Smooth muscle cell (in vitro differentiated cells): Measurements from ENCODE around the gene CDC25A. TPM values are rescaled to one million over a fixed set of nuclear protein-coding genes. Genes with fewer than 3 reads are reported as not detected.

ENCODE experiments used
- DNase-seq: peaks from one replicate; lab custom pipeline; 2025; ENCODE audit not compliant: unreplicated experiment; lab: John Stamatoyannopoulos, UW
- H2AFZ ChIP-seq: fragments of 200-600 bp; sonication (generic); 2 replicates; pipeline ENCODE4 v1.6.0; 2016; ENCODE audit warnings: antibody characterized with exemption, low read depth, mild to moderate bottlenecking
- H3F3A ChIP-seq: fragments of 200-600 bp; sonication (generic); 2 replicates; pipeline ENCODE4 v1.6.0; 2017; ENCODE audit warnings: antibody characterized with exemption, low read depth
- H3K27ac ChIP-seq: fragments of 200-600 bp; sonication (generic); 2 replicates; pipeline ENCODE4 v1.5.1; 2016; ENCODE audit warnings: low read depth, mild to moderate bottlenecking
- H3K27me3 ChIP-seq: fragments of 200-600 bp; sonication (generic); 2 replicates; pipeline ENCODE4 v1.6.1; 2016; ENCODE audit warnings: low read depth, mild to moderate bottlenecking
- H3K36me3 ChIP-seq: fragments of 200-600 bp; sonication (generic); 2 replicates; pipeline ENCODE4 v1.5.1; 2016; ENCODE audit warnings: low read depth
- H3K4me1 ChIP-seq: fragments of 200-600 bp; sonication (generic); 2 replicates; pipeline ENCODE4 v1.5.1; 2016; ENCODE audit warnings: low read depth
- H3K4me2 ChIP-seq: fragments of 200-600 bp; sonication (generic); 2 replicates; pipeline ENCODE4 v1.6.0; 2016; ENCODE audit warnings: mild to moderate bottlenecking
- H3K4me3 ChIP-seq: fragments of 200-600 bp; sonication (generic); 2 replicates; pipeline ENCODE4 v1.5.1; 2016; ENCODE audit warnings: mild to moderate bottlenecking
- H3K79me2 ChIP-seq: fragments of 200-600 bp; sonication (generic); 2 replicates; pipeline ENCODE4 v1.6.0; 2016; ENCODE audit warnings: low read depth, mild to moderate bottlenecking
- H3K9ac ChIP-seq: fragments of 200-600 bp; sonication (generic); 2 replicates; pipeline ENCODE4 v1.6.0; 2016; ENCODE audit warnings: low read depth
- H3K9me3 ChIP-seq: fragments of 200-600 bp; sonication (generic); replicated peaks from 2 replicates; pipeline ENCODE4 v1.5.1; 2016; ENCODE audit warnings: low read depth
- H4K20me1 ChIP-seq: fragments of 200-600 bp; sonication (generic); 2 replicates; pipeline ENCODE4 v1.6.0; 2016; ENCODE audit warnings: low read depth
- CTCF ChIP-seq: fragments of 200-600 bp; sonication (generic); IDR thresholded peaks from 2 replicates; pipeline ENCODE4 v1.5.1; 2017; ENCODE audit warnings: borderline replicate concordance, mild to moderate bottlenecking, antibody characterized with exemption; ENCODE audit not compliant: insufficient read depth, poor library complexity, severe bottlenecking
- WGBS: methylation state at CpG from one replicate; pipeline ENCODE4 v1.1.7; 2016; ENCODE audit warnings: low lambda C conversion rate; 5-methylcytosine and 5-hydroxymethylcytosine counted together
- polyA plus RNA-seq: library from polyadenylated mRNA; unstranded; fragments of >200 nt; fragmentation: Nextera tagmentation; extraction: Ambion mirVana; gene quantifications from 2 replicates; pipeline ENCODE4 v1.2.1, GENCODE V29; 2016
- total RNA-seq: library from RNA; depleted of rRNA; stranded (reverse); fragments of >200 nt; gene quantifications from 2 replicates; pipeline ENCODE4 v1.2.3, GENCODE V29; 2014

Gene CDC25A
- total and polyA plus RNA-seq, 2 experiments from 2014 or later, result 2.5 to 4.2 TPM

GRCh38 chr3:48185129-48185528 is 3.1 kb downstream of the CDC25A start:
- Histone ChIP-seq H4K20me1 (no peaks in the 10 kb centered on the region), H3K4me3 (no peak overlapping the region), H3K27ac (no peak overlapping the region), H3K9ac (no peak overlapping the region), H3F3A (no peaks in the 10 kb centered on the region), H3K36me3 (no peaks in the 10 kb centered on the region), H3K27me3 (no peaks in the 10 kb centered on the region), H3K9me3 (no peaks in the 10 kb centered on the region), H2AFZ (no peak overlapping the region), H3K4me2 (no peak overlapping the region), H3K79me2 (peaks cover 20% of the 10 kb centered on the region), H3K4me1 (peaks cover 5% of the 10 kb centered on the region)
- 92% methylated on average over 4 of the region's 4 CpGs for WGBS
- no peak for DNase-seq
- TF ChIP-seq CTCF, result no peak

- Histone ChIP-seq H3K27ac (no peak overlapping the region), H3K4me1 (peaks cover 5% of the 10 kb centered on the region), H3K79me2 (peaks cover 20% of the 10 kb centered on the region)
These were observed 3.9 kb downstream of the CDC25A start for GRCh38 chr3:48184299-48184698.

GRCh38 chr3:48180531-48181253 is 7.5 kb downstream of the CDC25A start:
- 82% methylated on average over 5 of the region's 5 CpGs for WGBS
- Histone ChIP-seq H3K9me3 (no peaks in the 10 kb centered on the region), H3K9ac (no peak overlapping the region), H3K4me2 (peak overlapping the region; percentile 26), H4K20me1 (no peaks in the 10 kb centered on the region), H3K27ac (no peak overlapping the region), H3K79me2 (peaks cover 8% of the 10 kb centered on the region), H2AFZ (no peak overlapping the region), H3K36me3 (no peaks in the 10 kb centered on the region), H3K4me1 (no peaks in the 10 kb centered on the region), H3F3A (no peaks in the 10 kb centered on the region), H3K4me3 (no peak overlapping the region), H3K27me3 (no peaks in the 10 kb centered on the region)
- TF ChIP-seq CTCF, result no peak
- no peak for DNase-seq

More at GRCh38 chr3:48184299-48184698, 3.9 kb downstream of the CDC25A start:
- DNase-seq, result no peak
- Histone ChIP-seq H4K20me1 (no peaks in the 10 kb centered on the region), H3K4me3 (no peak overlapping the region), H3K27me3 (no peaks in the 10 kb centered on the region), H2AFZ (no peak overlapping the region), H3K9ac (no peak overlapping the region), H3K36me3 (no peaks in the 10 kb centered on the region), H3K9me3 (no peaks in the 10 kb centered on the region), H3F3A (no peaks in the 10 kb centered on the region), H3K4me2 (no peak overlapping the region)
- TF ChIP-seq CTCF, result no peak
- 96% methylated on average over 2 of the region's 2 CpGs for WGBS

- no peak overlapping the region for H2AFZ ChIP-seq
- no peaks in the 10 kb centered on the region for H3K4me1 ChIP-seq
- no peaks in the 10 kb centered on the region for H3K27me3 ChIP-seq
- no peaks in the 10 kb centered on the region for H3F3A ChIP-seq
- no peaks in the 10 kb centered on the region for H3K36me3 ChIP-seq
- no peaks in the 10 kb centered on the region for H4K20me1 ChIP-seq
- TF ChIP-seq CTCF, result no peak
- H3K9me3 ChIP-seq, result no peaks in the 10 kb centered on the region
- no peak for DNase-seq
- peaks cover 4% of the 10 kb centered on the region for H3K79me2 ChIP-seq
- WGBS, result 96% methylated on average over 5 of the region's 5 CpGs
- no peak overlapping the region for H3K27ac ChIP-seq
- no peak overlapping the region for H3K4me3 ChIP-seq
- no peak overlapping the region for H3K9ac ChIP-seq
- no peak overlapping the region for H3K4me2 ChIP-seq
These were observed 8.2 kb downstream of the CDC25A start for GRCh38 chr3:48180021-48180420.
